Measurements from ENCODE around the gene POR. TPM values are rescaled to one million over a fixed set of nuclear protein-coding genes. Genes with fewer than 3 reads are reported as not detected.
"Not testable (repeated sequence)": the region's sequence is repeated elsewhere in the genome, so short reads cannot be mapped to it uniquely, and the experiment has no call there.

The POR gene
- total and polyA plus RNA-seq, 2 donors (not counting 1 experiment from before 2014, with no cell fraction given), result 68.4 to 78.4 TPM

- Histone ChIP-seq H3K36me3 (replicated peaks in 1 of 2; ENCODE audit: control extremely low read depth in 1 of 2, control insufficient read depth in 1 of 2, extremely low read depth in 1 of 2, insufficient read depth in 2 of 2, low read length in 1 of 2) (peaks cover 0 to 45% of the 10 kb centered on the region in 2 experiments), H3K4me1 (ENCODE audit: control insufficient read depth in 2 of 2, insufficient read depth in 2 of 2, low read length in 2 of 2) (peaks cover 18 to 20% of the 10 kb centered on the region in 2 donors), H4K20me1 (ENCODE audit: control insufficient read depth, insufficient read depth, low read length, poor library complexity, severe bottlenecking) (peaks cover 6% of the 10 kb centered on the region), H3K79me2 (ENCODE audit: control insufficient read depth, insufficient read depth, low read length) (peaks cover 43% of the 10 kb centered on the region), H2AFZ (ENCODE audit: insufficient read depth, low read depth, low read length, poor library complexity, severe bottlenecking) (no peak overlapping the region), H3K27me3 (replicated peaks in 1 of 4; ENCODE audit: control extremely low read depth in 1 of 4, control insufficient read depth in 3 of 4, insufficient read depth in 4 of 4, low read length in 3 of 4) (no peaks in the 10 kb centered on the region), H3K9me3 (ENCODE audit: control extremely low read depth in 1 of 3, control insufficient read depth in 2 of 3, insufficient read depth in 1 of 3, low read length in 2 of 3) (peaks cover 0 to 2% (median 0%) of the 10 kb centered on the region in 3 donors), H3K4me3 (ENCODE audit: control extremely low read depth in 1 of 5, extremely low read depth in 1 of 5, insufficient read depth in 1 of 5, low read depth in 2 of 5, low read length in 4 of 5) (no peak overlapping the region), H3K9ac (ENCODE audit: low read length) (no peak overlapping the region), H3K4me2 (replicated peaks; ENCODE audit: low read depth, low read length, poor library complexity, severe bottlenecking) (no peak overlapping the region), H3K27ac (ENCODE audit: low read length in 2 of 2) (no peak overlapping the region)
- ATAC-seq (ENCODE audit: low read depth), result no peak
- ChIA-PET CTCF (no interaction called here), POLR2A (no interaction called here)
- no peaks in the 10 kb centered on the region for H3K9me3 Mint-ChIP-seq (ENCODE audit: insufficient read depth)
- no peak overlapping the region for H3K27ac Mint-ChIP-seq
- WGBS (ENCODE audit: insufficient coverage), result 99% methylated on average over 21 of the region's 23 CpGs
- DNase-seq, result no peak
- H3K4me3 Mint-ChIP-seq, result no peak overlapping the region
- intact Hi-C loops (cut with micrococcal nuclease), result no loop called here
- peaks cover 26% of the 10 kb centered on the region for H3K4me1 Mint-ChIP-seq
- TF ChIP-seq CTCF (IDR thresholded peaks at IDR 0.05) (no peak), EZH2 (IDR thresholded peaks at IDR 0.05; ENCODE audit: borderline replicate concordance, insufficient read depth, low read depth, low read length, poor library complexity, severe bottlenecking) (no peak)
- H3K27me3 Mint-ChIP-seq, result no peaks in the 10 kb centered on the region
Observed at GRCh38 chr7:75881436-75882095, 33.4 kb upstream of the POR start.

GRCh38 chr7:75883265-75883824, 31.6 kb upstream of the POR start:
- ATAC-seq (ENCODE audit: low read depth); H3K4me3 Mint-ChIP-seq; H2AFZ ChIP-seq (ENCODE audit: insufficient read depth, low read depth, low read length, poor library complexity, severe bottlenecking); H3K27ac ChIP-seq (ENCODE audit: low read length in 2 of 2); H3K4me2 ChIP-seq (replicated peaks; ENCODE audit: low read depth, low read length, poor library complexity, severe bottlenecking); H3K9me3 ChIP-seq (ENCODE audit: control extremely low read depth in 1 of 3, control insufficient read depth in 2 of 3, insufficient read depth in 1 of 3, low read length in 2 of 3); DNase-seq; POLR2A ChIA-PET; H3K9ac ChIP-seq (ENCODE audit: low read length); H3K27me3 Mint-ChIP-seq; H3K9me3 Mint-ChIP-seq (ENCODE audit: insufficient read depth); intact Hi-C loops (cut with micrococcal nuclease); H3K27ac Mint-ChIP-seq; H4K20me1 ChIP-seq (ENCODE audit: control insufficient read depth, insufficient read depth, low read length, poor library complexity, severe bottlenecking); H3K4me3 ChIP-seq (ENCODE audit: control extremely low read depth in 1 of 5, extremely low read depth in 1 of 5, insufficient read depth in 1 of 5, low read depth in 2 of 5, low read length in 4 of 5); H3K27me3 ChIP-seq (replicated peaks in 1 of 4; ENCODE audit: control extremely low read depth in 1 of 4, control insufficient read depth in 3 of 4, insufficient read depth in 4 of 4, low read length in 3 of 4): not testable (repeated sequence)
- Histone ChIP-seq H3K79me2 (ENCODE audit: control insufficient read depth, insufficient read depth, low read length) (peaks cover 40% of the 10 kb centered on the region), H3K36me3 (replicated peaks in 1 of 2; ENCODE audit: control extremely low read depth in 1 of 2, control insufficient read depth in 1 of 2, extremely low read depth in 1 of 2, insufficient read depth in 2 of 2, low read length in 1 of 2) (peaks cover 0 to 54% of the 10 kb centered on the region in 2 experiments), H3K4me1 (ENCODE audit: control insufficient read depth in 2 of 2, insufficient read depth in 2 of 2, low read length in 2 of 2) (peaks cover 14 to 15% of the 10 kb centered on the region in 2 donors)
- H3K4me1 Mint-ChIP-seq, result peaks cover 21% of the 10 kb centered on the region
- WGBS (ENCODE audit: insufficient coverage), result 97% methylated on average over 9 of the region's 13 CpGs
- CTCF ChIA-PET, result interaction anchor here (1.2 kb wide), 1 partner anchor 17 kb away, joined by 3 read pairs; no protein-coding TSS in a partner anchor
